HL-60 (cell line): Measurements from ENCODE around the gene TMPRSS3.

Experiments used
- DNase-seq, 2 experiments: peaks; one replicate each; pipeline ENCODE4 v3.0.0-alpha.2; 2010 to 2020; ENCODE audit warnings: low read depth in 1 of 2, low spot score in 1 of 2
- H3K27ac ChIP-seq: fragments of 250-450 bp; sonication (Bioruptor Pico); replicated peaks from 2 replicates; pipeline ENCODE4 v1.5.1; 2020; ENCODE audit warnings: mild to moderate bottlenecking, moderate library complexity
- H3K27me3 ChIP-seq: fragments of 250-450 bp; sonication (Bioruptor Pico); 2 replicates; pipeline ENCODE4 v1.5.1; 2021; ENCODE audit warnings: mild to moderate bottlenecking, moderate library complexity; ENCODE audit not compliant: insufficient read depth, poor library complexity, severe bottlenecking
- H3K4me3 ChIP-seq: replicated peaks from 2 replicates; pipeline ENCODE4 v1.5.1; 2011; ENCODE audit warnings: mild to moderate bottlenecking, control low read depth, low read length; ENCODE audit not compliant: insufficient read depth
- CTCF ChIP-seq: IDR thresholded peaks from one replicate; pipeline ENCODE4 v1.5.1; 2011; ENCODE audit warnings: low read length, control low read depth, inconsistent platforms; ENCODE audit not compliant: insufficient read depth
- GABPA ChIP-seq: IDR thresholded peaks from 2 replicates; pipeline ENCODE4 v1.6.1; 2012; ENCODE audit warnings: low read depth
- POLR2AphosphoS5 ChIP-seq: IDR thresholded peaks from 2 replicates; pipeline ENCODE4 v1.6.1; 2012; ENCODE audit warnings: low read depth
- REST ChIP-seq: IDR thresholded peaks from 2 replicates; pipeline ENCODE4 v1.6.1; 2012; ENCODE audit warnings: low read depth; ENCODE audit not compliant: insufficient replicate concordance
- SPI1 ChIP-seq: IDR thresholded peaks from 2 replicates; pipeline ENCODE4 v1.6.1; 2012; ENCODE audit warnings: low read depth, mild to moderate bottlenecking, borderline replicate concordance

TMPRSS3 gene

GRCh38 chr21:42406866-42407265 lies 11.0 kb upstream of the TMPRSS3 start:
- no peak overlapping the region for H3K27ac ChIP-seq
- TF ChIP-seq REST (no peak), GABPA (no peak), CTCF (no peak), POLR2AphosphoS5 (no peak), SPI1 (no peak)
- DNase-seq: no peak

GRCh38 chr21:42406201-42406621 lies 10.4 kb upstream of the TMPRSS3 start:
- DNase-seq: no peak

More at GRCh38 chr21:42406866-42407265, 11.0 kb upstream of the TMPRSS3 start:
- Histone ChIP-seq H3K4me3 (no peak overlapping the region), H3K27me3 (no peaks in the 10 kb centered on the region)

More at GRCh38 chr21:42406201-42406621, 10.4 kb upstream of the TMPRSS3 start:
- TF ChIP-seq REST (no peak), POLR2AphosphoS5 (no peak), CTCF (no peak), GABPA (no peak), SPI1 (no peak)
- no peak overlapping the region for H3K27ac ChIP-seq
- H3K27me3 ChIP-seq: no peaks in the 10 kb centered on the region
- no peak overlapping the region for H3K4me3 ChIP-seq
